Fibroblast of the conjunctiva (primary cell): ENCODE data around the gene CPSF3.

Experiments used
- DNase-seq: peaks from one replicate; pipeline ENCODE4 v3.0.0-alpha.2; 2010; ENCODE audit warnings: low read depth

CPSF3 gene

DNA sequence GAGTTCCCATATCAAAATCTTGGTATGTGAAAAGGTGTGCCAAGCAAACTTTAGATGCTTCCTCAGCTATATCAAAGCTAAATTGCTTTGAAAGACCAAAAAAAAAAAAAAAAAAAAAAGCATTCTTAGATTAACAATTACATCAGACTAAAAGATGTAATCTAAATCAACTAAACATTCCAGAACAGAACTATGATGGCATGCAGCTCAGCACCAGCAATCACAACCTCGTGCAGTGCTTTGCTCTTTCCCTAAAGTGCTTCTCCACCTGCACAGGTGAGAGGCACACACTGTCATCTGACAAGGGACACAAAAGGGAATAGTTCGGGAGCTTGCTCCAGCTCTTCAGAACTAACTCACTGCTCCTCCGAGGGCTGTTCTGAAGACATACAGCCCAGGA, 94.7 kb downstream of the CPSF3 start:
- DNase-seq, result no peak

DNA sequence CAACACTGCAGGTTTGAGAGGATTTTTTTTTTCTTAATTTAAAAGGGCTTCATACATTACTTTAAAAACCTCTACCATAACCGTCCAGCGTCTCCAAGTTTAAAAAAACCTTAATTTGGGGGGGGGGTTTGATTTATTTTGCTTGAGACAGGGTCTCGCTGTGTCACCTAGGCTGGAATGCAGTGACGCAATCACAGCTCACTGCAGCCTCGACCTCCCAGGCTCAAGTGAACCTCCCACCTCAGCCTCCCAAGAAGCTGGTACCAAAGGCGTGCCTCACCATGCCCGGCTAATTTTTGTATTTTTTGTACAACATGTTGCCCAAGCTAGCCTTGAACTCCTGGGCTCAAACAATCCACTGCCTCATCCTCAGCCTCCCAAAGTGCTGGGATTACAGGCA, 95.3 kb downstream of the CPSF3 start:
- no peak for DNase-seq

DNA sequence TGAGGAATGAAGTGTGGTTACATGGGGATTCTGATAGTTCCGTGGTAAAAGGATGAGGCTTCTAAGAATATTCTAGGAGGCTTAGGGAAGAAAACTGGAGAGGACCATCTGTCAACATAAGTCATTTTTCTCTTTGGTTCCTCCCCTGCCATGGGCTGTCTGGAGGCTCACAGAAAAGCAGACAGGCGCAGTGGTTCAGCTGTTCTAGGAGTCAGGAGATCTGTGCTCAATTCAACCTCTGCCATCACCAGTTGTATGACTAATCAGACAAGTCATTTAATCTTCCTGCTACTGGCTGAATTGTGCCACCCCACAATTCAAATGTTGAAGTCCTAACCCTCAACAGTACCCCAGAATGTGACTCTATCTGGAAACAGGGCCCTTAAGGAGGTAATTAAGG, 95.8 kb downstream of the CPSF3 start:
- DNase-seq, result no peak
